IPS DF 4.7 (cell line): Measurements from ENCODE around the gene FKRP.
"Not testable (repeated sequence)": the region's sequence is repeated elsewhere in the genome, so short reads cannot be mapped to it uniquely, and the experiment has no call there.

ENCODE experiments used
- DNase-seq: peaks from one replicate; pipeline ENCODE4 v3.0.0-alpha.2; 2013; ENCODE audit warnings: low spot score; ENCODE audit errors: extremely low read depth

FKRP gene

GRCh38 chr19:46784262-46785053, 38.6 kb downstream of the FKRP start:
- no peak for DNase-seq

- DNase-seq = no peak
Observed at GRCh38 chr19:46785054-46785979, 39.5 kb downstream of the FKRP start.

- DNase-seq = no peak
Observed at GRCh38 chr19:46785980-46786235, 40.1 kb downstream of the FKRP start.

GRCh38 chr19:46786236-46787039, 40.6 kb downstream of the FKRP start:
- DNase-seq = no peak

GRCh38 chr19:46787040-46787330, 41.1 kb downstream of the FKRP start:
- no peak for DNase-seq

GRCh38 chr19:46787331-46788261, 41.7 kb downstream of the FKRP start:
- DNase-seq = no peak

GRCh38 chr19:46788262-46788967, 42.6 kb downstream of the FKRP start, which contains the start of gene SLC1A5:
SLC1A5 (minus strand) TSS chr19:46788594; CDS start chr19:46787965, 629 bp downstream.
- no peak for DNase-seq

GRCh38 chr19:46788968-46789338, 43.1 kb downstream of the FKRP start:
- DNase-seq = no peak

- DNase-seq = no peak
Observed at GRCh38 chr19:46789371-46789770, 43.5 kb downstream of the FKRP start.

- DNase-seq = no peak
Observed at GRCh38 chr19:46791944-46792343, 46.1 kb downstream of the FKRP start.

- DNase-seq = no peak
Observed at GRCh38 chr19:46797881-46798280, 52.0 kb downstream of the FKRP start.

GRCh38 chr19:46798713-46799112, 52.9 kb downstream of the FKRP start:
- DNase-seq = no peak

GRCh38 chr19:46802152-46802551, 56.3 kb downstream of the FKRP start:
- no peak for DNase-seq

- DNase-seq = no peak
Observed at GRCh38 chr19:46803555-46803954, 57.7 kb downstream of the FKRP start.

GRCh38 chr19:46804432-46804831, 58.6 kb downstream of the FKRP start:
- DNase-seq = not testable (repeated sequence)

- DNase-seq = no peak
Observed at GRCh38 chr19:46806656-46807055, 60.8 kb downstream of the FKRP start.
